H1 (cell line): ENCODE measurements around the gene ULK3. TPM values are rescaled to one million over a fixed set of nuclear protein-coding genes. Genes with fewer than 3 reads are reported as not detected.

Experiments
- CTCF ChIA-PET: fragments of 300-600 bp; sonication (Branson Sonifier 250); formaldehyde crosslinking; loops from one replicate; lab custom pipeline; 2021; ENCODE audit not compliant: partially characterized antibody; lab: Charles Lee
- POLR2A ChIA-PET: fragments of 300-600 bp; sonication (Branson Sonifier 250); formaldehyde crosslinking; loops from one replicate; lab custom pipeline; 2021; ENCODE audit warnings: inconsistent platforms; ENCODE audit not compliant: partially characterized antibody; lab: Charles Lee
- DNase-seq, 2 experiments: peaks; one replicate each; pipeline versions ENCODE4 v3.0.0 to v3.0.0-alpha.2; 2010 to 2022; ENCODE audit warnings: low spot score in 2 of 2, low read depth in 1 of 2, mixed read lengths in 1 of 2
- FAIRE-seq: peaks from 2 replicates; lab custom pipeline; 2011; peaks lifted over from hg19 to GRCh38; lab: Jason Lieb, UNC
- H2AFZ ChIP-seq: 2 replicates; pipeline ENCODE4 v1.8.1; 2012; ENCODE audit warnings: low read length, inconsistent platforms
- H2AK5ac ChIP-seq: 2 replicates; pipeline ENCODE4 v1.6.1; 2013; ENCODE audit warnings: low read depth, low read length
- H2BK120ac ChIP-seq: replicated peaks from 2 replicates; pipeline ENCODE3; 2013; ENCODE audit warnings: low read depth, low read length, inconsistent platforms
- H2BK12ac ChIP-seq: 2 replicates; pipeline ENCODE4 v1.6.1; 2013; ENCODE audit warnings: low read depth, low read length
- H2BK15ac ChIP-seq: 2 replicates; pipeline ENCODE4 v1.6.1; 2013; ENCODE audit warnings: low read length
- H2BK20ac ChIP-seq: 2 replicates; pipeline ENCODE4 v1.6.1; 2013; ENCODE audit warnings: low read length
- H2BK5ac ChIP-seq: 2 replicates; pipeline ENCODE4 v1.6.1; 2013; ENCODE audit warnings: low read depth, low read length
- H3K14ac ChIP-seq: 2 replicates; pipeline ENCODE4 v1.6.1; 2013; ENCODE audit warnings: inconsistent platforms; ENCODE audit not compliant: insufficient read length
- H3K18ac ChIP-seq: 2 replicates; pipeline ENCODE4 v1.6.1; 2013; ENCODE audit warnings: low read length; ENCODE audit errors: extremely low read depth
- H3K23ac ChIP-seq: 2 replicates; pipeline ENCODE4 v1.6.1; 2013; ENCODE audit warnings: inconsistent platforms; ENCODE audit not compliant: insufficient read length
- H3K23me2 ChIP-seq: 2 replicates; pipeline ENCODE4 v1.6.1; 2013; ENCODE audit warnings: low read depth, low read length
- H3K27ac ChIP-seq: 2 replicates; pipeline ENCODE4 v1.6.1; 2011; ENCODE audit warnings: low read depth, low read length, inconsistent platforms
- H3K27me3 ChIP-seq, 4 experiments: replicated peaks in 1 of 4; 1 replicate in 1 of 4; 2 replicates in 3 of 4; pipeline versions ENCODE4 v1.6.1 to v1.8.1; 2011 to 2013; ENCODE audit warnings: low read length in 3 of 4, mild to moderate bottlenecking in 3 of 4, inconsistent platforms in 2 of 4, mixed read lengths in 2 of 4, moderate library complexity in 1 of 4; ENCODE audit not compliant: control insufficient read depth in 3 of 4, insufficient read depth in 3 of 4; ENCODE audit errors: extremely low read depth in 1 of 4
- H3K36me3 ChIP-seq, 4 experiments: 2 replicates each; pipeline versions ENCODE4 v1.6.1 to v1.8.1; 2011 to 2013; ENCODE audit warnings: mild to moderate bottlenecking in 4 of 4, low read length in 3 of 4, moderate library complexity in 2 of 4, control low read depth in 1 of 4, inconsistent platforms in 1 of 4; ENCODE audit not compliant: insufficient read depth in 4 of 4, control insufficient read depth in 2 of 4
- H3K4ac ChIP-seq: replicated peaks from 2 replicates; pipeline ENCODE3; 2013; ENCODE audit warnings: low read length, low read depth, mixed read lengths, inconsistent platforms; ENCODE audit not compliant: insufficient read length
- H3K4me1 ChIP-seq, 4 experiments: replicated peaks in 1 of 4; 1 replicate in 1 of 4; 2 replicates in 3 of 4; pipeline versions ENCODE4 v1.6.1 to v1.8.1; 2011 to 2013; ENCODE audit warnings: low read length in 3 of 4, inconsistent platforms in 2 of 4, mixed read lengths in 1 of 4; ENCODE audit not compliant: insufficient read depth in 4 of 4, control insufficient read depth in 3 of 4
- H3K4me2 ChIP-seq, 2 experiments: 2 replicates each; pipeline versions ENCODE4 v1.6.1 to v1.8.1; 2011 to 2013; ENCODE audit warnings: low read depth in 2 of 2, low read length in 2 of 2, control low read depth in 1 of 2, inconsistent platforms in 1 of 2, mild to moderate bottlenecking in 1 of 2; ENCODE audit not compliant: insufficient read depth in 1 of 2
- H3K4me3 ChIP-seq, 4 experiments: fragments of 200-600, 300-600 bp in 1 of 4; sonication (generic), shearing (Covaris generic), sonication (Bioruptor Twin) in 1 of 4; 2 replicates each; pipeline versions ENCODE4 v1.5.1 to v1.8.1; 2011 to 2016; ENCODE audit warnings: low read length in 4 of 4, low read depth in 3 of 4, control low read depth in 2 of 4, inconsistent platforms in 2 of 4, mild to moderate bottlenecking in 2 of 4, mixed read lengths in 1 of 4, moderate library complexity in 1 of 4; ENCODE audit not compliant: insufficient read depth in 2 of 4; ENCODE audit errors: extremely low read depth in 1 of 4
- H3K56ac ChIP-seq: replicated peaks from 2 replicates; pipeline ENCODE3; 2013; ENCODE audit warnings: low read depth, mild to moderate bottlenecking, mixed read lengths, low read length, inconsistent platforms; ENCODE audit not compliant: insufficient read length
- H3K79me1 ChIP-seq: 2 replicates; pipeline ENCODE4 v1.6.1; 2013; ENCODE audit warnings: low read depth, low read length, control low read depth
- H3K79me2 ChIP-seq, 2 experiments: 2 replicates each; pipeline versions ENCODE4 v1.6.1 to v1.8.1; 2012 to 2013; ENCODE audit warnings: low read length in 2 of 2, mild to moderate bottlenecking in 2 of 2, inconsistent platforms in 1 of 2; ENCODE audit not compliant: insufficient read depth in 2 of 2, control insufficient read depth in 1 of 2
- H3K9ac ChIP-seq, 4 experiments: replicated peaks in 1 of 4; 1 replicate in 1 of 4; 2 replicates in 3 of 4; pipeline versions ENCODE4 v1.6.1 to v1.8.1; 2011 to 2013; ENCODE audit warnings: low read depth in 3 of 4, low read length in 3 of 4, control low read depth in 2 of 4, mild to moderate bottlenecking in 2 of 4, moderate library complexity in 2 of 4, inconsistent platforms in 1 of 4; ENCODE audit errors: extremely low read depth in 1 of 4
- H3K9me3 ChIP-seq, 2 experiments: 2 replicates each; pipeline versions ENCODE4 v1.6.1 to v1.8.1; 2012 to 2013; ENCODE audit warnings: mild to moderate bottlenecking in 2 of 2, moderate library complexity in 2 of 2, control low read depth in 1 of 2, inconsistent platforms in 1 of 2, low read depth in 1 of 2, low read length in 1 of 2, mixed read lengths in 1 of 2; ENCODE audit not compliant: insufficient read depth in 2 of 2
- H4K20me1 ChIP-seq, 2 experiments: replicated peaks in 1 of 2; 2 replicates each; pipeline versions ENCODE3 to v1.8.1; 2011 to 2013; ENCODE audit warnings: inconsistent platforms in 2 of 2, low read length in 2 of 2, mild to moderate bottlenecking in 1 of 2; ENCODE audit not compliant: insufficient read depth in 2 of 2, control insufficient read depth in 1 of 2
- H4K5ac ChIP-seq: 2 replicates; pipeline ENCODE4 v1.6.1; 2013; ENCODE audit warnings: low read length, low read depth, mixed read lengths, inconsistent platforms; ENCODE audit not compliant: insufficient read length
- H4K8ac ChIP-seq: 2 replicates; pipeline ENCODE4 v1.8.0; 2013; ENCODE audit warnings: mild to moderate bottlenecking, moderate library complexity, low read length, inconsistent platforms; ENCODE audit not compliant: insufficient read depth; ENCODE audit errors: extremely low read depth
- H4K91ac ChIP-seq: replicated peaks from 2 replicates; pipeline ENCODE3; 2013; ENCODE audit warnings: low read length, mixed read lengths, inconsistent platforms; ENCODE audit not compliant: insufficient read length
- KDM1A ChIP-seq: fragments of 200-600, 300-600 bp; sonication (generic); IDR thresholded peaks from 2 replicates; pipeline ENCODE4 v1.7.1; 2016; ENCODE audit warnings: mild to moderate bottlenecking, low read length, borderline replicate concordance
- SIN3A ChIP-seq, 2 experiments: IDR thresholded peaks in 1 of 2; conservative IDR thresholded peaks in 1 of 2; 2 replicates each; pipeline ENCODE4 v1.6.1; 2011 to 2012; ENCODE audit warnings: low read length in 2 of 2, improper control_type of control experiment in 1 of 2, low read depth in 1 of 2, mild to moderate bottlenecking in 1 of 2
- WGBS, 2 experiments: shearing (Covaris generic) in 1 of 2; methylation state at CpG; one replicate each; pipeline versions ENCODE4 v1.1.6 to v1.1.7; 2013 to 2015; ENCODE audit warnings: low lambda C conversion rate in 2 of 2, mixed read lengths in 2 of 2, inconsistent platforms in 1 of 2, low coverage in 1 of 2, missing lambda C conversion rate in 1 of 2; ENCODE audit not compliant: insufficient replicate concordance in 2 of 2, insufficient coverage in 1 of 2, insufficient read length in 1 of 2; ENCODE audit errors: extremely low coverage in 1 of 2, missing lambda C conversion rate in 1 of 2; 5-methylcytosine and 5-hydroxymethylcytosine counted together
- polyA plus RNA-seq, 7 experiments: library from polyadenylated mRNA; depleted of rRNA in 3 of 7; stranded (reverse) in 5 of 7; unstranded in 2 of 7; fragments of >200 nt in 5 of 7; fragments of 200-250 nt in 2 of 7; gene quantifications; 1 replicate in 5 of 7; 2 replicates in 1 of 7; 4 replicates in 1 of 7; pipeline versions ENCODE4 v1.2.1 to v1.2.3, GENCODE V29; 2011 to 2013; ENCODE audit warnings: missing spikeins in 2 of 7, mixed read lengths in 2 of 7
- total RNA-seq: library from RNA; stranded (reverse); fragmentation: NEBNext Ultra II Directional; extraction: Animal tissue kit (Norgen Biotek cat#: 25700); gene quantifications from 2 replicates; pipeline ENCODE4 v1.2.1, GENCODE V29; 2021

ULK3 gene
- total and polyA plus RNA-seq, 2 of the 8 experiments (the other 6 are each of a cell fraction or from before 2014, with no cell fraction given) = 27.1 to 34.4 TPM

GRCh38 chr15:74788042-74788682 lies 54.8 kb downstream of the ULK3 start:
- DNase-seq (no peak), FAIRE-seq (no peak)
- peaks cover 4 to 33% (median 18%) of the 10 kb centered on the region in 4 experiments for H3K4me1 ChIP-seq
- peaks cover 30% of the 10 kb centered on the region for H3K79me1 ChIP-seq
- no peak overlapping the region for H3K4ac ChIP-seq
- no peaks in the 10 kb centered on the region for H3K9me3 ChIP-seq
- no peak overlapping the region for H3K56ac ChIP-seq
- H2BK5ac ChIP-seq = no peak overlapping the region
- H4K91ac ChIP-seq = no peak overlapping the region
- H2BK20ac ChIP-seq = no peak overlapping the region
- H3K4me3 ChIP-seq = no peak overlapping the region
- H2BK15ac ChIP-seq = no peak overlapping the region
- no peak overlapping the region for H3K18ac ChIP-seq
- CTCF ChIA-PET = interaction anchor here (0.6 to 53.7 kb wide), 25 partner anchors 9 to 308 kb away, joined by 3 to 1439 read pairs (median 6); partner anchors contain the start of genes CLK3, CPLX3, CSK and CYP1A1
- no peak overlapping the region for H3K27ac ChIP-seq
- 49% methylated on average over 7 of the region's 7 CpGs; no CpG with 5 or more reads in 1 of the 2 experiments for WGBS, 2 experiments
- H2BK12ac ChIP-seq = no peak overlapping the region
- no peaks in the 10 kb centered on the region for H3K27me3 ChIP-seq
- no peaks in the 10 kb centered on the region for H3K36me3 ChIP-seq
- peak overlapping the region; percentile 4 to 15; a peak in 1 of 4 replicates for H3K4me2 ChIP-seq
- POLR2A ChIA-PET = interaction anchor here (0.9 to 4.5 kb wide), 6 partner anchors 11 to 109 kb away, joined by 3 to 20 read pairs (median 4); no protein-coding TSS in a partner anchor
- H2AK5ac ChIP-seq = 0 out of 2 replicates have a peak overlapping the region, but pooled peaks have one; percentile 7
- peaks cover 0 to 13% of the 10 kb centered on the region in 2 experiments; a peak in 1 of 4 replicates for H3K79me2 ChIP-seq
- H4K20me1 ChIP-seq = peaks cover 29 to 55% of the 10 kb centered on the region in 2 experiments
- no peak overlapping the region for H3K23ac ChIP-seq
- no peak overlapping the region for H4K5ac ChIP-seq
- H3K14ac ChIP-seq = no peak overlapping the region
- no peak overlapping the region for H3K9ac ChIP-seq
- no peak overlapping the region for H2BK120ac ChIP-seq
- no peak for TF ChIP-seq KDM1A
- TF ChIP-seq SIN3A (conservative IDR thresholded peaks at IDR 0.05 in 1 of 2, IDR thresholded peaks at IDR 0.05 in 1 of 2; ENCODE audit: low read depth in 1 of 2, low read length in 2 of 2) = 0 out of 4 replicates have a peak, but pooled peaks of 1 of the 2 experiments have one; percentile 4
- no peak overlapping the region for H4K8ac ChIP-seq
- no peaks in the 10 kb centered on the region for H3K23me2 ChIP-seq
- no peak overlapping the region for H2AFZ ChIP-seq
